K562 (cell line): Measurements from ENCODE around the gene CEND1. TPM values are rescaled to one million over a fixed set of nuclear protein-coding genes. Genes with fewer than 3 reads are reported as not detected.
A peak's percentile ranks its signal among the peaks of the same experiment; 100 is the strongest.

Experiments
- ATF1 ChIP-seq, 2 experiments: fragments of 450-650 bp in 1 of 2; IDR thresholded peaks; 2 replicates each; pipeline ENCODE4 v1.6.1; 2016; ENCODE audit warnings: missing compliant biosample characterization in 1 of 2, missing genetic modification characterization in 1 of 2
- PHF21A ChIP-seq: fragments of 450-650 bp; IDR thresholded peaks from 2 replicates; pipeline ENCODE4 v1.6.1; 2017; ENCODE audit warnings: low read depth, borderline replicate concordance
- PHF8 ChIP-seq: fragments of 200-600 bp; sonication (generic); IDR thresholded peaks from 2 replicates; pipeline ENCODE4 v1.6.1; 2012; ENCODE audit warnings: mixed run types, mild to moderate bottlenecking, inconsistent platforms, low read length, moderate library complexity, borderline replicate concordance
- PHTF2 ChIP-seq: fragments of 250-450 bp; sonication (Bioruptor Pico); IDR thresholded peaks from 2 replicates; pipeline ENCODE4 v1.5.0; 2021; ENCODE audit warnings: mild to moderate bottlenecking
- STAT5A ChIP-seq: IDR thresholded peaks from 2 replicates; pipeline ENCODE4 v1.6.1; 2012; ENCODE audit warnings: low read length, inconsistent platforms, borderline replicate concordance
- TAF15 ChIP-seq: fragments of 200-400 bp; formaldehyde crosslinking; IDR thresholded peaks from 2 replicates; pipeline ENCODE4 v1.6.1; 2017; ENCODE audit warnings: mild to moderate bottlenecking, low read depth, low read length, moderate library complexity
- ZHX1 ChIP-seq: fragments of 150-350 bp; conservative IDR thresholded peaks from 2 replicates; pipeline ENCODE4 v1.6.1; 2014; ENCODE audit warnings: low read length
- ZNF280A ChIP-seq: fragments of 450-650 bp; IDR thresholded peaks from 2 replicates; pipeline ENCODE4 v1.6.1; 2018; ENCODE audit warnings: mild to moderate bottlenecking, low read depth; ENCODE audit not compliant: partially characterized antibody
- polyA plus RNA-seq, 8 experiments: library from polyadenylated mRNA; depleted of rRNA in 4 of 8; stranded (reverse) in 5 of 8; unstranded in 3 of 8; fragments of >200 nt; fragmentation: Nextera tagmentation in 2 of 8; fragmentation: Illumina TruSeq in 1 of 8; extraction: Ambion mirVana in 2 of 8; extraction: Trizol in 1 of 8; gene quantifications; 2 replicates each; pipeline versions ENCODE4 v1.2.1 to v1.2.3, GENCODE V29; 2011 to 2014; ENCODE audit warnings: inconsistent platforms in 1 of 8, missing spikeins in 1 of 8
- total RNA-seq, 7 experiments: library from RNA; depleted of rRNA in 6 of 7; stranded (reverse); fragments of >200 nt in 6 of 7; fragmentation: Illumina TruSeq in 2 of 7; extraction: Trizol in 2 of 7; gene quantifications; 2 replicates each; pipeline versions ENCODE4 v1.2.1 to v1.2.3, GENCODE V29; 2011 to 2021; ENCODE audit warnings: low replicate concordance in 1 of 7
- TF ChIP-seq, protein P1 (sequence below): sonication (generic); formaldehyde crosslinking; IDR thresholded peaks from 2 replicates; pipeline ENCODE4 v1.8.0; 2022; ENCODE audit warnings: mild to moderate bottlenecking, missing genetic modification reagents
- TF ChIP-seq, protein P2 (sequence below): sonication (generic); formaldehyde crosslinking; IDR thresholded peaks from 2 replicates; pipeline ENCODE4 v1.8.0; 2022; ENCODE audit warnings: missing genetic modification reagents, mild to moderate bottlenecking, moderate library complexity, borderline replicate concordance
- TF ChIP-seq, protein P3 (sequence below), 2 experiments: fragments of 450-650 bp; IDR thresholded peaks; 2 replicates each; pipeline ENCODE4 v1.6.1; 2018; ENCODE audit warnings: mild to moderate bottlenecking in 2 of 2, low read depth in 1 of 2; ENCODE audit not compliant: partially characterized antibody in 2 of 2

CEND1 gene
- total and polyA plus RNA-seq, 9 of the 15 experiments (the other 6 are each of a cell fraction or from before 2014, with no cell fraction given) = 0.13 to 0.18 (median 0.16) TPM; not detected in 6

DNA sequence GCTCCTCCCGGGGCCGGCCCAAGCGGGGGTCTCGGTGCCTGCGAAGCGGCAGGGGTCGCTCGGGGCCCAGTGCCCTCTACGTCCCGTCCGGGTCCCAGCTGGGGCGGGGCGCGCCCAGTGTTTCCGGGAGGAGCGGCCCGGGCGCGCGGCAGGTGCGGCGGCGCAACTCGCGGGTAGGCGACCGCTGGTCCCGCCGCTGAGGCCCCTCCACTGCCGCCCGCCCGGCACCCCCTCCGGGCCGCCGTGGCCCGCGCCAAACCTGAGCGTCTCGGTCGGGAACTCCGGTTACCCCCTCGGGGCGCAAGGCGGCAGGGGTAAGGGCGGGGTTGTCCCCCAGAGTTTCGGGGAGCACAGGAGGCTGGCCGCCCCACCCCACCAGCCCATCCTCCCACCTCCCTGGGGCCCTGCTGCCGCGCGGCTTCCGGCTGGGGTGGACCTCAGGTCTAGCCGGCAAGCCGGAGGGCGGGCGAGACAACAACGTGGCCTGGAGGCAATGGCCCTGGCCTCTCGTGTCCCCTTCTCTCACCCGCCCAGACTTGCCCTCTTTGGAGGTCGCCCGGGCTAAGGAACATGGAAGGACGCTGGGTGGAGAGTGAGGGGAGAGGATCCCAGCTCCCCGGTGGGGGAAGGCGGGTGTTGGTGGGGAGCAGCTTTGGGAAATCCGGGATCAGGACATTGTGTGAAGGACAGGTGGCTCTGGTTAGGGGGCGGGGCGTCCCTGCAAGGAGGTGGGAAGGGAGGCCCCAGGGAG lies 37.4 kb upstream of the CEND1 start (continued):
- no peak for TF ChIP-seq PHTF2 (CRISPR knock-in tag)
- no peak for TF ChIP-seq ATF1 (CRISPR knock-in tag; IDR thresholded peaks at IDR 0.05)
- 0 out of 2 replicates have a peak, but pooled peaks have one; percentile 24 for TF ChIP-seq ATF1 (tag; IDR thresholded peaks at IDR 0.05)
- TF ChIP-seq, protein P1, sequence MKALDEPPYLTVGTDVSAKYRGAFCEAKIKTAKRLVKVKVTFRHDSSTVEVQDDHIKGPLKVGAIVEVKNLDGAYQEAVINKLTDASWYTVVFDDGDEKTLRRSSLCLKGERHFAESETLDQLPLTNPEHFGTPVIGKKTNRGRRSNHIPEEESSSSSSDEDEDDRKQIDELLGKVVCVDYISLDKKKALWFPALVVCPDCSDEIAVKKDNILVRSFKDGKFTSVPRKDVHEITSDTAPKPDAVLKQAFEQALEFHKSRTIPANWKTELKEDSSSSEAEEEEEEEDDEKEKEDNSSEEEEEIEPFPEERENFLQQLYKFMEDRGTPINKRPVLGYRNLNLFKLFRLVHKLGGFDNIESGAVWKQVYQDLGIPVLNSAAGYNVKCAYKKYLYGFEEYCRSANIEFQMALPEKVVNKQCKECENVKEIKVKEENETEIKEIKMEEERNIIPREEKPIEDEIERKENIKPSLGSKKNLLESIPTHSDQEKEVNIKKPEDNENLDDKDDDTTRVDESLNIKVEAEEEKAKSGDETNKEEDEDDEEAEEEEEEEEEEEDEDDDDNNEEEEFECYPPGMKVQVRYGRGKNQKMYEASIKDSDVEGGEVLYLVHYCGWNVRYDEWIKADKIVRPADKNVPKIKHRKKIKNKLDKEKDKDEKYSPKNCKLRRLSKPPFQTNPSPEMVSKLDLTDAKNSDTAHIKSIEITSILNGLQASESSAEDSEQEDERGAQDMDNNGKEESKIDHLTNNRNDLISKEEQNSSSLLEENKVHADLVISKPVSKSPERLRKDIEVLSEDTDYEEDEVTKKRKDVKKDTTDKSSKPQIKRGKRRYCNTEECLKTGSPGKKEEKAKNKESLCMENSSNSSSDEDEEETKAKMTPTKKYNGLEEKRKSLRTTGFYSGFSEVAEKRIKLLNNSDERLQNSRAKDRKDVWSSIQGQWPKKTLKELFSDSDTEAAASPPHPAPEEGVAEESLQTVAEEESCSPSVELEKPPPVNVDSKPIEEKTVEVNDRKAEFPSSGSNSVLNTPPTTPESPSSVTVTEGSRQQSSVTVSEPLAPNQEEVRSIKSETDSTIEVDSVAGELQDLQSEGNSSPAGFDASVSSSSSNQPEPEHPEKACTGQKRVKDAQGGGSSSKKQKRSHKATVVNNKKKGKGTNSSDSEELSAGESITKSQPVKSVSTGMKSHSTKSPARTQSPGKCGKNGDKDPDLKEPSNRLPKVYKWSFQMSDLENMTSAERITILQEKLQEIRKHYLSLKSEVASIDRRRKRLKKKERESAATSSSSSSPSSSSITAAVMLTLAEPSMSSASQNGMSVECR (CRISPR knock-in tag) = peak; percentile 75
- TF ChIP-seq, protein P2, sequence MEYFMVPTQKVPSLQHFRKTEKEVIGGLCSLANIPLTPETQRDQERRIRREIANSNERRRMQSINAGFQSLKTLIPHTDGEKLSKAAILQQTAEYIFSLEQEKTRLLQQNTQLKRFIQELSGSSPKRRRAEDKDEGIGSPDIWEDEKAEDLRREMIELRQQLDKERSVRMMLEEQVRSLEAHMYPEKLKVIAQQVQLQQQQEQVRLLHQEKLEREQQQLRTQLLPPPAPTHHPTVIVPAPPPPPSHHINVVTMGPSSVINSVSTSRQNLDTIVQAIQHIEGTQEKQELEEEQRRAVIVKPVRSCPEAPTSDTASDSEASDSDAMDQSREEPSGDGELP (CRISPR knock-in tag) = peak; percentile 40; the same call in 1 of the 2 replicates
- TF ChIP-seq TAF15 = no peak
- peak; percentile 74; the same call in 1 of the 2 replicates for TF ChIP-seq PHF8
- no peak for TF ChIP-seq ZHX1
- TF ChIP-seq STAT5A = no peak
- no peak for TF ChIP-seq PHF21A
- TF ChIP-seq, protein P3, sequence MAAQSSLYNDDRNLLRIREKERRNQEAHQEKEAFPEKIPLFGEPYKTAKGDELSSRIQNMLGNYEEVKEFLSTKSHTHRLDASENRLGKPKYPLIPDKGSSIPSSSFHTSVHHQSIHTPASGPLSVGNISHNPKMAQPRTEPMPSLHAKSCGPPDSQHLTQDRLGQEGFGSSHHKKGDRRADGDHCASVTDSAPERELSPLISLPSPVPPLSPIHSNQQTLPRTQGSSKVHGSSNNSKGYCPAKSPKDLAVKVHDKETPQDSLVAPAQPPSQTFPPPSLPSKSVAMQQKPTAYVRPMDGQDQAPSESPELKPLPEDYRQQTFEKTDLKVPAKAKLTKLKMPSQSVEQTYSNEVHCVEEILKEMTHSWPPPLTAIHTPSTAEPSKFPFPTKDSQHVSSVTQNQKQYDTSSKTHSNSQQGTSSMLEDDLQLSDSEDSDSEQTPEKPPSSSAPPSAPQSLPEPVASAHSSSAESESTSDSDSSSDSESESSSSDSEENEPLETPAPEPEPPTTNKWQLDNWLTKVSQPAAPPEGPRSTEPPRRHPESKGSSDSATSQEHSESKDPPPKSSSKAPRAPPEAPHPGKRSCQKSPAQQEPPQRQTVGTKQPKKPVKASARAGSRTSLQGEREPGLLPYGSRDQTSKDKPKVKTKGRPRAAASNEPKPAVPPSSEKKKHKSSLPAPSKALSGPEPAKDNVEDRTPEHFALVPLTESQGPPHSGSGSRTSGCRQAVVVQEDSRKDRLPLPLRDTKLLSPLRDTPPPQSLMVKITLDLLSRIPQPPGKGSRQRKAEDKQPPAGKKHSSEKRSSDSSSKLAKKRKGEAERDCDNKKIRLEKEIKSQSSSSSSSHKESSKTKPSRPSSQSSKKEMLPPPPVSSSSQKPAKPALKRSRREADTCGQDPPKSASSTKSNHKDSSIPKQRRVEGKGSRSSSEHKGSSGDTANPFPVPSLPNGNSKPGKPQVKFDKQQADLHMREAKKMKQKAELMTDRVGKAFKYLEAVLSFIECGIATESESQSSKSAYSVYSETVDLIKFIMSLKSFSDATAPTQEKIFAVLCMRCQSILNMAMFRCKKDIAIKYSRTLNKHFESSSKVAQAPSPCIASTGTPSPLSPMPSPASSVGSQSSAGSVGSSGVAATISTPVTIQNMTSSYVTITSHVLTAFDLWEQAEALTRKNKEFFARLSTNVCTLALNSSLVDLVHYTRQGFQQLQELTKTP (IDR thresholded peaks at IDR 0.05; ENCODE audit: low read depth in 1 of 2, partially characterized antibody in 2 of 2) = no peak
- TF ChIP-seq ZNF280A = no peak
